GM12864 (cell line): Measurements from ENCODE around the gene NOS1.
"Not testable (repeated sequence)": the region's sequence is repeated elsewhere in the genome, so short reads cannot be mapped to it uniquely, and the experiment has no call there.

Experiments
- DNase-seq: peaks from one replicate; pipeline ENCODE4 v3.0.0-alpha.2; 2011; ENCODE audit warnings: low read depth
- H3K4me3 ChIP-seq: 2 replicates; pipeline ENCODE4 v1.5.1; 2011; ENCODE audit warnings: mild to moderate bottlenecking, low read depth, low read length, control low read depth
- TF ChIP-seq, protein P1 (sequence below): IDR thresholded peaks from 2 replicates; pipeline ENCODE4 v1.5.1; 2011; ENCODE audit warnings: low read depth, mild to moderate bottlenecking, moderate library complexity, low read length, control low read depth, inconsistent platforms; ENCODE audit errors: missing control alignments

NOS1 gene

GRCh38 chr12:117400912-117401311 is 39.5 kb upstream of the NOS1 start:
- DNase-seq: no peak
- H3K4me3 ChIP-seq: no peak overlapping the region
- TF ChIP-seq, protein P1, sequence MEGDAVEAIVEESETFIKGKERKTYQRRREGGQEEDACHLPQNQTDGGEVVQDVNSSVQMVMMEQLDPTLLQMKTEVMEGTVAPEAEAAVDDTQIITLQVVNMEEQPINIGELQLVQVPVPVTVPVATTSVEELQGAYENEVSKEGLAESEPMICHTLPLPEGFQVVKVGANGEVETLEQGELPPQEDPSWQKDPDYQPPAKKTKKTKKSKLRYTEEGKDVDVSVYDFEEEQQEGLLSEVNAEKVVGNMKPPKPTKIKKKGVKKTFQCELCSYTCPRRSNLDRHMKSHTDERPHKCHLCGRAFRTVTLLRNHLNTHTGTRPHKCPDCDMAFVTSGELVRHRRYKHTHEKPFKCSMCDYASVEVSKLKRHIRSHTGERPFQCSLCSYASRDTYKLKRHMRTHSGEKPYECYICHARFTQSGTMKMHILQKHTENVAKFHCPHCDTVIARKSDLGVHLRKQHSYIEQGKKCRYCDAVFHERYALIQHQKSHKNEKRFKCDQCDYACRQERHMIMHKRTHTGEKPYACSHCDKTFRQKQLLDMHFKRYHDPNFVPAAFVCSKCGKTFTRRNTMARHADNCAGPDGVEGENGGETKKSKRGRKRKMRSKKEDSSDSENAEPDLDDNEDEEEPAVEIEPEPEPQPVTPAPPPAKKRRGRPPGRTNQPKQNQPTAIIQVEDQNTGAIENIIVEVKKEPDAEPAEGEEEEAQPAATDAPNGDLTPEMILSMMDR: no peak

DNA sequence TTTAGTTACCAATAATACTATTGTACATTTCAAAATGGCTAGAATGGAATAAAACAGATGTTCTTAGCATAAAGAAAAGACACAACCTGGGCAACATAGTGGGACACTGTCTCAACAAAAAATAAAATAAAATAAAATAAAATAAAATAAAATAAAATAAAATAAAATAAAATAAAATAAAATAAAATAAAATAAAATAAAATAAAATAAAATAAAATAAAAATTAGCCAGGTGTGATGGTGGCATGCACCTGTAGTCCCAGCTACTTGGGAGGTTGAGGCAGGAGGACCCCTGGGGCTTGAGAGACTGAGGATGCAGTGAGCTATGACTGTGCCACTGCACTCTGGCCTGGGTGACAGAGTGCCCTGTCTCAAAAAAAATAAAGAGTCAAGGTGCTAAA is 37.1 kb upstream of the NOS1 start:
- H3K4me3 ChIP-seq, DNase-seq: not testable (repeated sequence)

GRCh38 chr12:117395766-117396165 is 34.3 kb upstream of the NOS1 start:
- TF ChIP-seq, protein P1: no peak
- DNase-seq: no peak
- no peak overlapping the region for H3K4me3 ChIP-seq

DNA sequence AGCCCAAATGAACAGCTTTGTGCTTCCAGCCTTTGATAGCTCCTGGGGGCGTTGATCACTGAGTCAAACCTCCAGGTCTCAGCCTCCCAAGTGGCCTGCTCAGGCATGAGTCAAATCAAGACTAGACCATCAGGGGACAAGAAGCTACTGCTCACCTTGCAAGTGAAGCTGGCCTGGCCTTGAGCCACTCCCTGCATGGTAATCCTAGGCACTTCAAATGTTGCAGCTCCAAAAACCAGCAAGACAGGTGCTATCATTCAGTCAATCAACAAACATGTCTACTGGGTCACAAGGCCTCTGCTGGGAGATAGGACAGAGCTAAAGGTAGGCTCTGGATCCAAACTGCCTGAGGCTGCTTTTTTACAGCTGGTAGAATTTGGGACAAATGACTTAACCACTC is 33.1 kb upstream of the NOS1 start:
- TF ChIP-seq, protein P1: no peak
- no peak overlapping the region for H3K4me3 ChIP-seq
- no peak for DNase-seq

DNA sequence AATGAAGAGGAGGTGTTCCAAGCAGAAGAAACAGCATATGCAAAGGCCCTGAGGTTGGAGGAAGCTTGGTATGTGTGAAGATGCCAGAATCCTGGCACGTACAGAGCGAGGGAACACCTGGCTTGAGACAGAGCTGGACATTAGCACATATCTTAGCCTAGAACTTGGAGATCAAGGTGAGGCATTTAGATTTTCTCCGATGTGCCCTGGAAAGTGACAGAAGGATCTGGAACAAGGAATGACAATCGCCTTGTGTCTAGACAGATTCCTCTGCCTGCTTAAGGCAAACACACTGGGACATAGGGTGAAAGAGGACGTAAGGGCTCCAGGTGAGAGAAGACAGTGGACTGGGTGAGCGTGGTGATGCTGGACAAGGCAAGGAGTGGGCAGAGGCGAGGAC is 32.2 kb upstream of the NOS1 start:
- DNase-seq: no peak
- no peak overlapping the region for H3K4me3 ChIP-seq
- TF ChIP-seq, protein P1: no peak

DNA sequence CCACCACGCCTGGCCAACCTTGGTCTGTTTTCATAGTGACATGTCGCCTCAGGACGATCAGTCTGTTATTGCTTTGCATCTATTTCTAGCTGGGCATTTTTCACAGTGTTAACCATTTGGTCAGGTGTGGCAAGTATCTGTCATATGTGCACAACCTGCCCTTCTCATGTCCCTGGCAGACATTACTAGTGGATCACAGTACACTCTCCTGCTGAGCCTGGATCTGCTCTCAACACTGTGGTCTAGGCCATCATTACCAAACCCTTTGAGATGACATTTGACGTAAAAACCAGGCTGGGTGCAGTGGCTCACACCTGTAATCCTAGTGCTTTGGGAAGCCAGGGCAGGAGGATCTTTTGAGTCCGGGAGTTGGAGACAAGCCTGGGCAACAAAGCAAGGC is 29.4 kb upstream of the NOS1 start:
- TF ChIP-seq, protein P1: no peak
- DNase-seq: no peak
- H3K4me3 ChIP-seq: no peak overlapping the region

DNA sequence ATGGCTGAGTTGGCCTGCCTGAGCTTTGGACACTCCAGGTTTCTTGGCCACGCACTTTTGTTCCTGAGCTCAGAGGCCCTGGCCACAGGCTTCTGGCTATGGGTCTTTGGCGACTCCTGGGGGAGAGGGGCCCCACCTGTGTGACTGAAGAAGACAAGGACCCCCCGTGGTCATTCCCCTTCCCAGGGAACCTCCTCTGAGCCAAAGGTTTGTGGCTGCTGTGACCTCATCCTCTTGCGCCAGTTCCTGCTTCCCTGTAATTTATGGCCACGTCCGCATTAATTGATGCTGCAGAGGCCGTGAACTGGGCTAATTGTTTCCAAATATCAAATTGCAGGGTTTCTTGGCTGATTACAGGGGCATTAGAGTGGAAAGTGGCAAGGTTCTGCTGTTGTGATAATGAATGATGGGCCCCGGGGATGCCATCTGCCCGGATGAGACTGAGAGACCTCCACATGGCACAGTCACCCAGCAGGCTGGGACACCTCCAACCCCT is 27.6 kb upstream of the NOS1 start:
- H3K4me3 ChIP-seq: no peak overlapping the region
- no peak for DNase-seq
- TF ChIP-seq, protein P1: no peak

- no peak overlapping the region for H3K4me3 ChIP-seq
- DNase-seq: no peak
- TF ChIP-seq, protein P1: no peak
These were observed 26.4 kb upstream of the NOS1 start for GRCh38 chr12:117387832-117388231.
